GM19397 (cell line): ENCODE measurements around the gene SUSD1.
"Not testable (repeated sequence)": the region's sequence is repeated elsewhere in the genome, so short reads cannot be mapped to it uniquely, and the experiment has no call there.

ENCODE experiments used
- ATAC-seq: cut with Tn5 transposase; IDR thresholded peaks from one replicate; pipeline ENCODE4 v1.9.1; 2021; ENCODE audit warnings: mild to moderate bottlenecking, moderate library complexity; ENCODE audit not compliant: unreplicated experiment

The SUSD1 gene

DNA sequence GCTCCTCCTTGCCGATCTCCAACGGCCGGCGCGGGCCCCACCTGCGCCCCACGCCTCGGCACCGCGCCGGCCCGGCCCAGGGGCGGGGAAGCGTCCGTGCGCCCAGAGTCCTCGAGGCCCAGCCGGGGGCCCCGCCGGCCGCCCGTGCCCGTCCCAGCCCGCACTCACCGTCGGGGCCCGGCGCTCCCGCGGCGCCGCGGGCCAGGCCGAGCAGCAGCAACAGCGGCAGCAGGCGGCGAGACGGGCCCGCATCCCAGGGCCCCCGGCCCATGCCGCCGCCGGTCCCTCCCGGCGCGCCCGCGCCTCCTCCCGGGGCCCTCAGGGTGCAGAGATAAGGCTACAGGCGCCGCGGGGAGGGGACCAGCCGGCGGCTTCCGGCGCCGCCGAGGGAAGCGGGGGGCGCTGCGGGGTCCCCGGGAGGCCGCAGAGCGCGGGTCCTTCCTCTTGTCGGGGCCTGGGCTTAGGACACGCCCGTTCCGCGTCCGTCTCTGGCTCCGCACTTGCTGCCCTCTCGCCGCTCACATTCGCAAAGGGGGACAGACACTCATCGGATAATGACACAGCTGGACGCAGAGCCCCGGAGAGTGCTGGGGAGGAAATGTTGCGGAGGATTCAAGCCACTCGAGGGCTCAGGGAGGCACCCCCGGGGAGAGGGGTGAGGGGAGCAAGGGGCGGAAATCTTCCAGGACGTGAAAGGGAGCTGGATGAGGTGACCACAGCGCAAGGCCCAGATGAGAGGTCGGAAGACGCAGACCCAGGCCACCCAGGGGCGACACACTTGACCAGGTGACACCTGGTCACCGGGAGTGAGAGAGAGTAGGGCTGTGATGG lies at the start of gene SUSD1:
TSS of gene SUSD1 (minus strand) at position 333 of the 831 bp plus-strand sequence. CDS start at position 271, 62 bp downstream.
- ATAC-seq = peak; percentile 54

- ATAC-seq = no peak
Observed at GRCh38 chr9:112224401-112225289, 49.5 kb upstream of the SUSD1 start.

GRCh38 chr9:112218908-112219307 lies 43.8 kb upstream of the SUSD1 start:
- ATAC-seq = peak; percentile 91

GRCh38 chr9:112212926-112213325 lies 37.8 kb upstream of the SUSD1 start:
- ATAC-seq = no peak

DNA sequence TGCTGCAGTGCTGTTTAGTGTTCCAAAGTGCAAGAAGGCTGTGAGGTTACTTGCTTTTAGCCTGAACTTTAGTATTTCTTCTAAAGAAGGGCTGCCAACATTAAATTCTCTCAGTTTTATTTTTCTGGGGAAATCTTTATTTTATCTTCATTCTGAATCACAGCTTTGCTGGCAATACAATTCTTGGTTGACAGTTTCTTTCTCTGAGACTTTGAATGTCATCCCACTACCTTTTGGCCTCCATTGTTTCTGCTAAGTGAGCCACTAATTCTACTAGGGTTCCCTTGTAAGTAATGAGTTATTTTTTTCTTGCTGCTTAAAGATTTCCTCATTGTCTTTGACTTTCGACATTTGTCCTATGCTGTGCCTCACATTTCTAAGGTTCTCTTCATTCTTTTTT lies 32.4 kb upstream of the SUSD1 start:
- ATAC-seq = no peak

DNA sequence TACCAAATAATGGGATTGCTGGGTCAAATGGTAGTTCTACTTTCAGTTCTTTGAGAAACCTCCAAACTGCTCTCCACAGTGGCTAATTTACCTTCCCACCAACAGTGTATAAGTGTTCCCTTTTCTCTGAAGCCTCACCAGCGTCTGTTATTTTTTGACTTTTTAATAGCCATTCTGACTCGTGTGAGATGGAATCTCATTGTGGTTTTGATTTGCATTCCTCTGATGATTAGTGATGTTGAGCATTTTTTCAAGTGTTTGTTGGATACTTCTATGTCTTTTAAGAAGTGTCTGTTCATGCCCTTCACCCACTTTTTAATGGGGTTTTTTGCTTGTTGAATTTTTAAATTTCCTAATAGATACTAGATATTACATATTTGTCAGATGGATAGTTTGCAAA lies 28.4 kb upstream of the SUSD1 start:
- no peak for ATAC-seq

GRCh38 chr9:112200711-112201110 lies 25.6 kb upstream of the SUSD1 start:
- no peak for ATAC-seq

- ATAC-seq = no peak
Observed at GRCh38 chr9:112198646-112199045, 23.5 kb upstream of the SUSD1 start.

- no peak for ATAC-seq
Observed at GRCh38 chr9:112194969-112195431, 19.9 kb upstream of the SUSD1 start.

DNA sequence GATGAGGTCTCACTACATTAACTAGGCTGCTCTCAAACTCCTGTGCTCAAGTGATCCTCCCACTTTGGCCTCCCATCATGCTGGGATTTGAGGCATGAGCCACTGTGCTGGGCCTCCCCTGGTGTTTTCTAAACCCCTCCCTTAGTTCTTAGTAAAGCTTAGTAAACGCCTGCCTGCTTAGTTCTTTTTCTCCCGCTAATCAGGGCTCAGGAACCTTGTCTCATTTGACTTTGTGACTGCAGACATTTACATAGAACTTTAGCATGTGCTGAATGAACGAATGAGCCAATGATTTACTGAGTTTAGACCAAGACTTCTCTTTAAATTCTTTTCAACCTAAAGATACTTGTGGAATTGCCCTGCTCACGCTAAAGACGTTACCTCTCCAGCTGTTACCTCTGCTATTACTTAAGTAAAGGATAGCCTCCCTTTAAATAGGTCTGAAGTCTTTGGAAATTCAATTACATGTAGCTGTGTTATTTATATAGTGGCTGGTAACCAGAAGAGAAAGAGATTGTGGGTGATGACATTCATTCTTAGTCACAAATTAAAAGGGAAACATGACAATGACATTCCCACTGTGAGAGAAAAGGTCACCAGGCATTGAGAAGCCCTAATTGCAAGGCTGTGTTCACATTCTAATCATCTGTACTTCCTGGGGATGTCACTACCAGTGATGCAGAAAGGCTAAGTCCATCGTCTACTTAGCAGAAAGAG lies 18.6 kb upstream of the SUSD1 start:
- ATAC-seq = no peak

DNA sequence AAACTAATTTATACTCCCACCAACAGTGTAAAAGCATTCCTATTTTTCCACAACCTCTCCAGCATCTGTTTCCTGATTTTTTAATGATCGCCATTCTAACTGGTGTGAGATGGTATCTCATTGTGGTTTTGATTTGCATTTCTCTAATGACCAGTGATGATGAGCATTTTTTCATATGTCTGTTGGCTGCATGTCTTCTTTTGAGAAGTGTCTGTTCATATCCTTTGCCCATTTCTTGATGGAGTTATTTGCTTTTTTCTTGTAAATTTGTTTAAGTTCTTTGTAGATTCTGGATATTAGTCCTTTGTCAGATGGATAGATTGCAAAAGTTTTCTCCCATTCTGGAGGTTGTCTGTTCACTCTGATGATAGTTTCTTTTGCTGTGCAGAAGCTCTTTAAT lies 15.2 kb upstream of the SUSD1 start:
- ATAC-seq = not testable (repeated sequence)

- ATAC-seq = no peak
Observed at GRCh38 chr9:112188884-112189283, 13.8 kb upstream of the SUSD1 start.

DNA sequence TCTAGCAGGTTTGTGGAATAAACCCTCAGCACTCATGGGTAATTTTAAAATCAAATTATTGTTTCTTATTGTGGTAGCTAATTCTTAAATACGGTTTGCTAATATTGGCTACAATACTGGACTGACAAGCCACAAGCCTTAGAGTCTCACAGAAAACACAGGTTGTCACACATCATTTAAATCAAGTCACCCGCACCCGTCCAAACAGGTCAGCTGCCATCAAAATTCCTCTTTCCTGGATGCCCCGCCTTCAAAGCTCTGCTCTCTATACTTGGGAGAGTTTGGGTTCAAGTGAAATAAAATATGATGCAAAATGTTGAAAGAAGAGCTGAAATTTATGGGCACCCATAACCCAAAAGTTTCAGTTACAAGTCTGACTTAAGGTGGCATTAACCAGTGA lies 12.3 kb upstream of the SUSD1 start:
- no peak for ATAC-seq

DNA sequence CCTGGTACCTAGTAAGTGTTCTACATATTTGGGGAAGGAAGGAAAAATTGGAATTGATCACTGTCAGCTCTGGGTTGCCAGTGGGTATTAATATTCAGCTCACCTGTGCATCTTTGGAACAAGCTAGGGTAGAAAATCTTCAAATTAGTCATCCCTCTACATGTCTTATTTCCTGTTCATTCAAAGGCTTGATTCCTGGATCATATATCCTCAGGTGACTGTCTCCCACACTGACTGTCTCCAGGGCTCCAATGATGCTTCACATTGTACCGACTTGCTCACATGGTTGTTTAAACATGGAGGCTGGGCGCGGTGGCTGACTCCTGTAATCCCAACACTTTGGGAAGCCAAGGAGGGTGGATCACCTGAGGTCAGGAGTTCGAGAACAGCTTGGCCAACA lies 11.6 kb upstream of the SUSD1 start:
- ATAC-seq = no peak

DNA sequence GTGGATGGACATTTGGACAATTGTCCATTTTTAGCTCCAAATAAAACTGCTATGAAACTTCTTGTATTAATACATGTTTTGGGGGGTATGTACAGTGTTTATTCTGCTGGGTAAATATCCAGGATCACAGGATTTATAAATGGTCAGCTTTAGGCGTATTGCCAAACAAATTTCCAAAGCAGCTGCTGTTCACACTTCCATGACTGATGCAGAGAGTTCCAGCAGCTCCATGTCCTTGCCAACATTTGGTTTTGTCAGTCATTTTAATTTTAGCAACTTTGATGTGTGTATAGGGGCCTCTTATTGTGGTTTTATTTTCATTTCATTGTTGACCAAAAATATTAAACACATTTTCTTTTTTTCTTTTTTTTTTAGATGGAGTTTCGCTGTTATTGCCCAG lies 9.8 kb upstream of the SUSD1 start:
- no peak for ATAC-seq

GRCh38 chr9:112184221-112184620 lies 9.1 kb upstream of the SUSD1 start:
- no peak for ATAC-seq

GRCh38 chr9:112180387-112180881 lies 5.3 kb upstream of the SUSD1 start:
- no peak for ATAC-seq

- no peak for ATAC-seq
Observed at GRCh38 chr9:112179816-112180215, 4.7 kb upstream of the SUSD1 start.

DNA sequence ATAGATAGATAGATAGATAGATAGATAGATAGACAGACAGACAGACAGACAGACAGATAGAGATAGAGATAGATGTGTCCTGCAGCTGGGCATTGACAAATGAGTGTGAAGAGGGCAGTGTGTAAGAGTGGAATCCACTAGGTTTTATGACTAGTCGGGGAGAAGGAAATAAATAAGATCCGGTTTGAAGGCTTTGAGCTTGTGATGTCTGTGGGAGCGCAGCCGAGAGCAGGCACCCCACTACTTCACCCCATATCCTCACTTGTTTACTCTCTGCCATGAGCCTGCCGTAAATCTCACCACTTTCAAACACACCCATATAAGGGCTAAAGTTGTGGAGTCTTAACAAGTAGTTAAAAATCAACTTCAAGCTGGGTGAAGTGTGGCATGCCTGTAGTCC lies 1.4 kb upstream of the SUSD1 start:
- ATAC-seq = no peak

DNA sequence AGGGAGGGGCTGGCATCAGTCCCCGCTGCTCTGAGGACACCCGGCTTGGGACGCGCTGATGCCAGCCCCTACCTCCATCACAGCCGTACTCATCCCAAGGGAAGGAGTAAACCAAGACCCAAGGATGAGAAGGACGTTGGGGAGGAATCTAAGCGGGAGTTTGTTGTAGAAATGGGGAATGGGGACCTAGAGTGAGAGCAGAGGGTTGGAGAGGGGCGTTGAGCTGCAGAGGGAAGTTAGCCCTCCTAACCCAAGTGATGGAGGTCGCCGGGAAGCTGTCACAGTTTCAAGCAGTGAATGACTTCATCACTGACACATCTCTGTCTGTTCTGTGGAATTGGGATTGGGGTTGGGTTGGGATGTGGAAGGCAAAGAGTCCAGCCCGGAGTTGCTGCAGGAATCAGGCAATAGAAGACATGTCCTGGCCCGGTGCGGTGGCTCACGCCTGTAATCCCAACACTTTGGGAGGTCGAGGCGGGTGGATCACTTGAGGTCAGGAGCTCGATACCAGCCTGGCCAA lies 759 bp upstream of the SUSD1 start:
- ATAC-seq = no peak
